Measurements from ENCODE around the gene EEFSEC. TPM values are rescaled to one million over a fixed set of nuclear protein-coding genes. Genes with fewer than 3 reads are reported as not detected.

Gene EEFSEC
- total RNA-seq, 1 donor from 2014 or later = 15.6 TPM

DNA sequence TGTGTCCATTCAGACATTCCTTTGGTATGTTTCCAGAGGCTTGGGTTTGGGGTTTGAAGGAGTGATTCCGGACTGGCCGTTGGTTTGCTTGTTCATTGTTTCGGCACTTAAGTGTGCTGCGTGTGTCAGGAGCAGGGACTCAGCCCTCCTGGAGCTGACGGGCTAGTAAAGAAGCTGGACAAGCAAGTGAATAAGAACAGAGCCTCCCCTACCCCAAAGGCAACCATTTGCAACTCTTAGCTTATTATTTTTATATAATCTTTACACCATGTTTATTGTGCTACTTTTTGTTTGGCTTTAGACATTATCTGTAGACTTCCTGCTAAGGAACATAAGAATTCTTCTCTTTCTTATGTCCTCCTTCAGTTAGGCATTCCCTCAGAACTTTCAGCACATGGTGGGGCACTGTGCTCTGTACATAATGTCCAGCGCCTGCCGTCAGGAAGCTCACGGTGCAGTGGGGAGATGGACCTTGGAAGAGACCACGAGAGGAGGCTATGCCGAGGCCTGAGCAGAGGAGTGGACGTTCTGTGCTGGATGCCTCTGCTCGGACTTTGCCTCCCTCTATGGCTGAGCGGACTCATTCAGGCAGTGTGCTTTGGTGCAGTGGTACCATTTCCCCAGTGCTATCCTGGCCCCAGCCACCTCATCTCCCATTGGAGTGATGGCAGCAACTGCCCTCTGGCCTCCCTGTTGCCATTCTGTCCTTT lies 65.4 kb downstream of the EEFSEC start:
- Mint-ChIP-seq H3K27me3 (ENCODE audit: unreplicated experiment) (no peaks in the 10 kb centered on the region), H3K4me3 (ENCODE audit: unreplicated experiment) (no peak overlapping the region), H3K36me3 (ENCODE audit: unreplicated experiment) (peaks cover 2% of the 10 kb centered on the region), H3K9me3 (ENCODE audit: unreplicated experiment) (no peaks in the 10 kb centered on the region), H3K4me1 (ENCODE audit: unreplicated experiment) (peaks cover 12% of the 10 kb centered on the region), H3K27ac (ENCODE audit: unreplicated experiment) (no peak overlapping the region)
- TF ChIP-seq CTCF (IDR thresholded peaks at IDR 0.05) = no peak
- DNase-seq (ENCODE audit: extremely low spot score, unreplicated experiment) = no peak

DNA sequence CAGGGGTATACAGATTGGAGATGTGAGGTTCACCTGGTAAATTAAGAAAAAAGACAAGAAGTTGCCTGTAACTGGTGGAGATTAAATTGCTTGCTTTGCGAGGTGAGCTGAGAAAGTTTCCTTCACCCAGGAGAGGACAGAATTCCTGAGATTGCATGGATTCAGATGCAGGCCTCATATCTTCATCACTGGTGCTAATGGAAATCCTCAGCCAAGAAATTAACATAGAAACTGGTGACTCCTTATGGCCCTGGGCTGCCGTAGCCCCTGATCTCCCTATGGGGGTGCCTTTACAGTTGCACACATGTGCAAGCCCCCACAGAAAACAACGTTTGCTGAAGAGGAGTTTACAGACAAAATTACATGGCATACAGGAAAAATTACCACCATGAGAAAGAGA lies 68.0 kb downstream of the EEFSEC start:
- no peak for TF ChIP-seq CTCF (IDR thresholded peaks at IDR 0.05)
- peaks cover 5% of the 10 kb centered on the region for H3K36me3 Mint-ChIP-seq (ENCODE audit: unreplicated experiment)
- no peak overlapping the region for H3K27ac Mint-ChIP-seq (ENCODE audit: unreplicated experiment)
- no peak for DNase-seq (ENCODE audit: extremely low spot score, unreplicated experiment)
- H3K27me3 Mint-ChIP-seq (ENCODE audit: unreplicated experiment) = no peaks in the 10 kb centered on the region
- no peak overlapping the region for H3K4me3 Mint-ChIP-seq (ENCODE audit: unreplicated experiment)
- no peaks in the 10 kb centered on the region for H3K9me3 Mint-ChIP-seq (ENCODE audit: unreplicated experiment)
- H3K4me1 Mint-ChIP-seq (ENCODE audit: unreplicated experiment) = peaks cover 14% of the 10 kb centered on the region

GRCh38 chr3:128222796-128223385 lies 69.6 kb downstream of the EEFSEC start:
- H3K4me1 Mint-ChIP-seq (ENCODE audit: unreplicated experiment) = peaks cover 9% of the 10 kb centered on the region
- TF ChIP-seq CTCF (IDR thresholded peaks at IDR 0.05) = no peak
- no peak overlapping the region for H3K4me3 Mint-ChIP-seq (ENCODE audit: unreplicated experiment)
- H3K9me3 Mint-ChIP-seq (ENCODE audit: unreplicated experiment) = no peaks in the 10 kb centered on the region
- no peak for DNase-seq (ENCODE audit: extremely low spot score, unreplicated experiment)
- no peaks in the 10 kb centered on the region for H3K27me3 Mint-ChIP-seq (ENCODE audit: unreplicated experiment)
- H3K27ac Mint-ChIP-seq (ENCODE audit: unreplicated experiment) = no peak overlapping the region
- peaks cover 5% of the 10 kb centered on the region for H3K36me3 Mint-ChIP-seq (ENCODE audit: unreplicated experiment)

DNA sequence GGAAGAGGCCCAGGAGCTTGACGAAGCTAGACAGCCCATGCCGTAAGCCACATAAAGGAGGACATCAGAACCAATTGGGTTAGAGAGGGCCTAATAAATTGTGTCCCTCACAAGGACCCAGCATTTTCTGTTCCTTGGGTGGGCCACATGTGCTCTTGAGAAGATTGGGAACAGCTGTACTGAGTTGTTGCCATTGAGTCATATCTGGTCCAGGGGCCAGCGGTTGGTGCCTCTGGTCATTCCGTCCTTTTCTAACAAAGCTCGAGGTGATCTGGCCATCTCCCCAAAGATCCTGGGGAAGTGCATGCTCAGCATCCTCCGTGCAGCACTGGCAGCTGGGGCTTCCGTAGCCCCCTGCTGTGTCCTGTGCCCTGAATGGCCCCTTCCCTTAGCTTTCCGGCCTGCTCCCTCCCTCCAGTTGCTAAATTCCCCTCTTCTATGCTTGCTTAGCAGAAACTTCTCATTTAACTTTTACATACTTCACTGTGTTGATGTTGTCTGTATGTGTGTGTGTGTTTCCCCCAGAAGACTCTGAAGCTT lies 73.0 kb downstream of the EEFSEC start:
- peaks cover 10% of the 10 kb centered on the region for H3K4me1 Mint-ChIP-seq (ENCODE audit: unreplicated experiment)
- peaks cover 7% of the 10 kb centered on the region for H3K36me3 Mint-ChIP-seq (ENCODE audit: unreplicated experiment)
- H3K27ac Mint-ChIP-seq (ENCODE audit: unreplicated experiment) = no peak overlapping the region
- peak; percentile 60 for DNase-seq (ENCODE audit: extremely low spot score, unreplicated experiment)
- no peaks in the 10 kb centered on the region for H3K9me3 Mint-ChIP-seq (ENCODE audit: unreplicated experiment)
- no peak for TF ChIP-seq CTCF (IDR thresholded peaks at IDR 0.05)
- H3K27me3 Mint-ChIP-seq (ENCODE audit: unreplicated experiment) = no peaks in the 10 kb centered on the region
- no peak overlapping the region for H3K4me3 Mint-ChIP-seq (ENCODE audit: unreplicated experiment)

GRCh38 chr3:128226795-128227395 lies 73.6 kb downstream of the EEFSEC start:
- H3K4me1 Mint-ChIP-seq (ENCODE audit: unreplicated experiment) = peaks cover 16% of the 10 kb centered on the region
- H3K4me3 Mint-ChIP-seq (ENCODE audit: unreplicated experiment) = no peak overlapping the region
- peak; percentile 75 for TF ChIP-seq CTCF (IDR thresholded peaks at IDR 0.05)
- DNase-seq (ENCODE audit: extremely low spot score, unreplicated experiment) = peak; percentile 83
- peaks cover 7% of the 10 kb centered on the region for H3K36me3 Mint-ChIP-seq (ENCODE audit: unreplicated experiment)
- no peak overlapping the region for H3K27ac Mint-ChIP-seq (ENCODE audit: unreplicated experiment)
- H3K9me3 Mint-ChIP-seq (ENCODE audit: unreplicated experiment) = no peaks in the 10 kb centered on the region
- no peaks in the 10 kb centered on the region for H3K27me3 Mint-ChIP-seq (ENCODE audit: unreplicated experiment)
